Endothelial cell of hepatic sinusoid (primary cell): ENCODE data around the gene SMCHD1.

Experiments used
- in situ Hi-C: cut with HindIII; loops from 2 replicates; pipeline ENCODE4 v1.10.0; 2017; ENCODE audit warnings: low sequenced_read_pairs

The SMCHD1 gene

DNA sequence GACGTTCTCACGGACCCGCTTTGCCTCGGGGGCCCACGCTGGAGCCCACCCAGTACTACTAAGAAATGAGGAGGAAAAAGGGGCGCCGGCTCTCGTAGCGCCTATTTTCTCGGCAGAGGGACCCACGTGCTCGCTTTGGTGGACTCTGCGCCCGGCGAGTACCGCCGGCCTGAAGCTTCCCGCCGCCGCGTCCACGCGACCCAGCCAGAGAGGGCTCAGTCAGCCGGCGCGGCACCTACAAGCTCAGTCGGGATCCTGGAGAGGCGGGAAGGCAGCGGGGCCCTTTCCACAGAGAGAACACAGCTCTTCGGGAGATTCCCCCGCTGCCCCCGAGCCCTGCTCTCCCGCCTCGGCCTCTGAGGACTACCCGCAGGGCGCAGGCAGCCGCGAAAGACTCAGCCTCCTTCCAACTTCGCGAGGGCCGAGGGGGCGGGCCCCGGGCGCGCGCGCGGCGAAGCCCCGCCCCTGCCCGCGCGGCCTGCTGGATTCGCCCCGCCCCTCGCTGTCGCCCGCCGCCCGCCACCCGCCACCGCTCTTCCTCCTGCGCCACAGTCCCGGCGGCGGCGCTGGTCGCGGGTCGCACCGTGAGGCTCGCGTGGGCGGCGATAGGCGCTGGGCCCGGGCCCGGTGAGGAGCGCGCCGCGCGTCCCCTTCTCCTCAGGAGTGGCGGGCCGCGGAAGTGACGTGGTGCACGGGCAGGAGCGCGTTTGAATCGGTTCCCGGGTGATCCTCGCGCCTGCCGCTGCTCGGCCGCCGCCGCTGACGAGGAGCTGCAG is at the start of gene SMCHD1:
Gene SMCHD1 (plus strand): TSS at position 549 of the 776 bp plus-strand sequence. CDS start 350 bp downstream, outside the sequence.
- in situ Hi-C loops, result loop anchor here (5.0 kb wide), 1 partner anchor 48 kb away; no protein-coding TSS in a partner anchor

DNA sequence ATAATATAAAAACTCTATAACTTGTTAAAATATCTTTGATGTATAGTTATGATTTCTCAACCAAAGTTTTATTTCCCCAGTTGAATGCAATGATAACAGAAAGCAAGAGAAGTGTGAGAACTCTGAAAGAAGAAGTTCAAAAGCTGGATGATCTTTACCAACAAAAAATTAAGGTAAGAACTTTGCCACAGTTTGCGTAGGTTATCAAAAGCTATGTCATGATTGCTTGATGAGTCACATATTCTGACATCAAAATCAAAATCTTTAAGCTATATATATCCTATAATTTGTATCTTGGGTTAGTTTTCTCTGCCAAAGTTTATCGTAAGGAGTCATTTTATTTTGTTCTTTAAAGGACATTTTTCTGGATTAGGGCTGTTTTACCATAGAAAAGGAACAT is 49.2 kb upstream of the SMCHD1 start:
- in situ Hi-C loops, result loop anchor here (5.0 kb wide), 2 partner anchors 49 to 51 kb away; partner anchors contain the start of gene SMCHD1

DNA sequence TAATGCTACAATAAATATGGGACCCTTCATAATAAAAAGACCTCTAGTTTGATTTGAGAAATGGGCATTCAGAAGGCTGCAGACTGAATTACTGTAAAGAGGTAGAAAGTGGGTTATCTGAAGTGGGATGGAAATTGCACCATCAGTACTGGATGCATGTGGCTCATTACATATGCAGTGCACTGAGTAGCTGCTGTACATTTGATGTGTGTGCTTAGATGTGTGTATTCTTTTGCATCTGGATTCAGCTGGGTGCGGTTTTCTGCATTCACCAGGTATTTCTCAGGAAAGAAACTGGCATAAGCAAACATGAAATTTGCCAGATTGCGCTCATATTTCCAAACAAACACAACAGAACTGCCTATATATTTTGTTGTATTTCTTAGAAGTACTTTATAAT is 45.9 kb upstream of the SMCHD1 start:
- in situ Hi-C loops, result loop anchor here (5.0 kb wide), 2 partner anchors 48 to 52 kb away; partner anchors contain the start of gene SMCHD1

DNA sequence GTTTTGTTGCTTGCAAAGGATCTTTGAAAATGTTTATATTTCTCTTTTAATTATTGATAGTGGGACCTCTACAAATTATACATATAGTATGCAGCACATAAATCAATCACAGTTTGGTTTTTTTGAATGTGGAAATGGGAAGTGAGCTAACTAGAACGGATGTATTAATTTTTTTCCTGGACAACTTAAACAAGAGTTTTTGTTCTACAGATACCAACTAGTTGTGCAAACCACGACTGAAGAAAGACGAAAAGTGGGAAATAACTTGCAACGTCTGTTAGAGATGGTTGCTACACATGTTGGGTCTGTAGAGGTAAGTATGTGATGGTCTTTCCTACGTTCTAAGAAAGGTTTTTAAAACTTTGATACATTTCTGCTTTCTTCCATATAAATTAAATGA is 45.0 kb upstream of the SMCHD1 start:
- in situ Hi-C loops, result no loop called here

DNA sequence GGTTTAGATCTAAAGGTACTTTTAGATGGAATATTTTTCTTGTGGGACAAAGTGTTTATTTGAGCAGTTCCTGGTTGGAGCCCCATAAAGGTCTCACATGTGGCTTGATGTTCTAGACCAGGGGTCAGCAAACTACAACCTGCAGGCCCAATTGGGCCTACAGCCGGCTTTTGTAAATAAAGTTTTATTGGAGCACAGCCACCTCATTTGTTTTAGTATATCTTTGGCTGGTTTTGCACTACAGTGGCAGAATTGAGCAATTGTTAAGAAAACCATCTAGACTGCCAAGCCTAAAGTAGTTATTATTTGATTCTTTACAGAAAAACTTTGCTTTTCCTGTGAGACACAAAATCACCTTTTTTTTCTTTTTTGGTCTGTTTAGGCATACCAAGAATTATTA is 42.5 kb upstream of the SMCHD1 start:
- in situ Hi-C loops, result no loop called here

DNA sequence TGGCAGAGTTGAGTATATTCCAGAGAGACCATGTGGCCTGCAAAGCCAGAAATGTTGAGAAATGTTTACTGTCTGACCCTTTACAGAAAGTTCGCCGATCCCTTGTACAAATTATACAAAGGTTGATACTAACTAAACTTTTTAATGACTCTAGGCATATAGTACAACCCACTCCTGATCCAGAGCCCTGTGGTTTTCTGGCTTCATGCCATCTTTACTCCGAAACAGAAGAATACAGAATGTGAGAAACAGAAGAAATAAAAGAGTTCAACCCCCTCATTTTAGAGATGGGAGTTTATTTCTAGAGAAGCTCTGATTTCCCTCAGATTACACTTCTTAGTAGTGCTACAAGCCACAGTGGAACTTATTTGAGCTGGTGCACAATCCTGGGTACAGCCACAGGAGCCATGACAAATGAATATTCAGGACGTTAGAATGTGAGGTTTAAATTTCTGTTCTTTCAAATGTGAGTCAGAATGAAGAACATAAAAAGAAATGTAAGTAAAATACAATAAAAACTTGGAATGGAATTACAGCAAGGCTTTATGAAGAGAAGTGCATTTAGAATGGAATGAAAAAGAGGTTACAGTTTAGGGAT is 38.0 kb upstream of the SMCHD1 start:
- in situ Hi-C loops, result no loop called here

DNA sequence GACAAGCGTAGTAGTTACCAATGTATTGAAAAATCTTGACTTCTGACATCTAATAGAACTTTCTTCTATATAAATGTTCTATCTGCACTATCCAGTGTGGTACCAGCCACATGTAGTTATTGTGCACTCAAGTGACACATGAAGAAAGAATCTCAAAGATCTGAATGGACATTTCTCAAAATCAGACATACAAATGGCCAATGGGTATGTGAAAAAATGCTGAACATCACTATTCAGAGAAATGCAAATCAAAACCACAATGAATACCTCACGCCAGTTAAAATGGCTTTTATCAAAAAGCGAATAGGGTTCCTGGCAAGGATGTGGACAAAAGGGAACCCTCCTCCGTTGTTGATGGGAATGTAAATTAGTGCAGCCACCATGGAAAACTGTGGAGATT is 37.5 kb upstream of the SMCHD1 start:
- in situ Hi-C loops, result no loop called here

DNA sequence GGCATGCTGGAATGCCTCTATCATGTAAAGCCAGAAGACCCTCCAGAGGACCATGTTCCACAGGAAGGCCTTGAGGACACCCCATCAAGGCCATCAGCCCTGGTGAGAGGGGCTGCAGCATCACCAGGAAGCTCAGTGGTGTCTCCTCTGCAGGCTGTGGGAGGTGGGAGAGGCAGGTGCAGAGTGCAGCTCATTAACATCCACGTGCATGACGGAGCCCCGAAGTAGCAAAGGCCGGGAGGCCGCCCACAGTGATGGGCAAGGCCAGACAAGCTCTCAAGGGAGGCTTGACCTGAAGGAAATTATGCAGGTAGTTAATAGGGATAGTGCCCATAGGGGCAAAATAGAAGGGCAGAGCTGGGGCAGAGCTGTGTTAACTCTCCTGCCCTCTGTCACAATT is 30.3 kb upstream of the SMCHD1 start:
- in situ Hi-C loops, result no loop called here

DNA sequence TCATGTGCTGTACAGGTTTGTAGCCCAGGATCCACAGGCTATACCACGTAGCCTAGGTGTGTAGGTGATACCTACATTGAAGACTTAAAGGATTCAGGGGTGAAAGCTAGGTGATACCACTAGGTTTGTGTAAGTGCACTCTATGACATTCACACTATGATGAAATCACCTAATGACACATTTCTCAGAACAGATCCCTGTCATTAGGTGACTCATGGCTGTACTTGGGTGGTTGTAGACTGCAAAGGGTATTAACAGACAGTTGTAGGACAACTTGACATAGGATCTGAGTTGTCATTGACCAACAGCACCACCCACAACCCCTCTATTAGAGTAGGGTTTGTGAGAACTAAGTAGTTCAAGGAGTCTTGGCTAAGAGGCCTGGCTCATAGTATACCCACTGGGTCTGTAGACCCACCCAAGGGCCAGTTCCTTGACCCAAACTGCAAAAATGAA is 27.7 kb upstream of the SMCHD1 start:
- in situ Hi-C loops, result no loop called here

DNA sequence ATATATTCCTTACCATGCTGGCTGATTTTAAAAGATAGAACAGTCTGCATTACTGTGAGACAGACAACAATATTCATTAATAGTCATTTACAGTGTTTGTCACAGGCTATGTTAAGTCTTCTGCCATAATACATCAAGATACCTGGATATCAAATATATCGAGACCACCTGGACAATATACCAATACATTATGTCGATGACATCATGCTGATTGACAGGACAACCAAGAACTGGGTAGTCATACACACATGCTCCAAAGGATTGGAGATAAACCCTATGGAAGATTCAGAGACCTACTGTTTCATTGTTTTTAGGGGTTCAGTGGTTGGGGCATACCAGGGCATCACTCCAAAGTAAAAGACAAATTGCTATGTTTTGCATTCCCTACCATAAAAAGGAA is 26.5 kb upstream of the SMCHD1 start:
- in situ Hi-C loops, result no loop called here

DNA sequence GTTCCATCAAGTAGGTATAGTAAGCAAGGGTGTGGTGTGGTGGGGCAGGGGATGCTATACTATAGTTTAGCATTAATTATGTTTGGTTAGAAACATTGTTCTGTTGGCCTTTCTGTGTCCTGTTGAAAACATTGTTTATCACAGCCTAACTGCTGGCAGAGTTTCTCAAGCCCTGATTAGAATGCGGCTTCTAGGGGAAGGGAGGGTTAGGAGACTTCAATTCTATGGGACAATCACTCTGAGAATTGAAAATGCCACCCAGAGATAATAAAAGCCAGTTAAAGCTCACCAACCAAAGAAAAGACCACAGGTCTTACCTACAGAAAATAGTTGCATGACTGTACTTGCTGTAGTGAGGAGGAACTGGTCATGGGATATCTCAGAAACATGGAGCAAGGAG is 19.9 kb upstream of the SMCHD1 start:
- in situ Hi-C loops, result no loop called here

DNA sequence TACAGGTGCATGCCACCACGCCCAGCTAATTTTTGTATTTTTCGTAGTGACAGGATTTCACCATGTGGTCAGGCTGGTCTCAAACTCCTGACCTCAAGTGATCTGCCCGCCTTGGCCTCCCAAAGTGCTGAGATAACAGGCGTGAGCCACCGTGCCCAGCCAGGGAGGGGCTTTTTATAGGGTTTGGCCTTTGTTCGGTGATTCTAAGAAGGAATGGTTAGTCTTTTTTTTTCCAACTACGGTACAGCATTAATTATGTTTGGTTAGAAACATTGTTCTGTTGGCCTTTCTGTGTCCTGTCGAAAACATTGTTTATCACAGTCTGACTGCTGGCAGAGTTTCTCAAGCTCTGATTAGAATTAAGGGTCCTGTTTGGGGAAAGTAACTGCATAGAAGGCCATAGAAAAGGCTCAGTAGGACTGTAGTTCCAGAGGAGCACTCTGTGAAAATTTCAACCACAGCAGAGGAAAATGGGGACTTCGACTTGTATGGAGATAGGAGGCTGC is 19.3 kb upstream of the SMCHD1 start:
- in situ Hi-C loops, result no loop called here

DNA sequence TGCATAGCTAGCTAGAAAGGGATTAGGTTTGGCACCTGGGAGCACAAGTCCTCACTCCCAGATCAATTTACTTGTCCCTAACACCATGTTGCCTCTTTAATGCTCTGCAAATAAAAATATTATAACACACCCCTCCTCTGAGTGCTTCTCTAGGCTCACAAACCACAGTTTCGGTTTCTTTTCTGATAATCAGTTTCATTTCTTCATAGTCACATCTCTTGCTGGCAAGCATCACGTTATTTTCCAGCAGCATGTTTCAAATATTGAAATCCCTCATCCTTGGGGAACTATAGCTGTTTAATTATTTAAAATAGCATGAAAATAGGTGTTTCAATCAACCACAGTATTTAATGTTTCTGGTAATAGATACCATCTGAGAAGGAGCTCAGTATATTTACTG is 13.9 kb upstream of the SMCHD1 start:
- in situ Hi-C loops, result no loop called here

DNA sequence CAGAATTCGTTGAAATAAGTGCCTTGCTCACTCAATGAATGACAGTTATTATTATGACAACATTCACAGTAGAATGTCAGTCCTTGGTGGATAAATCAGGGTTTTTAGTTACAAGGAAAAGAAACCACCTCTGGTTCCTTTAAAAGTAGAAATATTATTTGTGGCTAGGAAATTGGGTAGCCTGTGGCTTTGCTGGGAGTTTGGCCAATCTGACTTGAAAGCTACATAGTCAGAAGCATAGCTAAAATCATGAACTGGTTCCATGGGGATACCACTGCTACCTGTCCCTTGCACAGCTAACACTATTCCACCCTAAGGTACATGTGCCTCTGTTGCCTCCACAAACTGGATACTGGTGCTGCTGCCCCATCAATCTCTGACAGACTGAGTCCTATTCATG is 12.8 kb upstream of the SMCHD1 start:
- in situ Hi-C loops, result no loop called here

DNA sequence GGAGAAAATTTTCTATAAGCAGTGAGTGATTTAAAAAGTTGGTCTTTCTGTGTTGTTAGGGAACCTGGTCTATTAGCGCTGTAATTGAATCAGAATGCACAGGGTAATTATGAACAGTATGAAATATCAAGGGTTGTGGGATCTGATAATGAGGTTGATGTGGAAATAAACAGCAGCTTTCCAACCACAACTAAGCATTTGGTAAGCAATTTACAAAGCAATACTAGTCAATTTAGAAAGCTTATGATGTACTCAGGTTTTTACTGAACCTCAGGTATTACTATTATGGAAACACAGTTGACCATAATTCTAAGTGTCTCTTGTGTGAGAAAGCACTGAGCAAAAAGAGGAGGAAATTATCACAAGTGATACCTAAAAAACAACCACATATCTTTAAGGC is 11.0 kb upstream of the SMCHD1 start:
- in situ Hi-C loops, result no loop called here

DNA sequence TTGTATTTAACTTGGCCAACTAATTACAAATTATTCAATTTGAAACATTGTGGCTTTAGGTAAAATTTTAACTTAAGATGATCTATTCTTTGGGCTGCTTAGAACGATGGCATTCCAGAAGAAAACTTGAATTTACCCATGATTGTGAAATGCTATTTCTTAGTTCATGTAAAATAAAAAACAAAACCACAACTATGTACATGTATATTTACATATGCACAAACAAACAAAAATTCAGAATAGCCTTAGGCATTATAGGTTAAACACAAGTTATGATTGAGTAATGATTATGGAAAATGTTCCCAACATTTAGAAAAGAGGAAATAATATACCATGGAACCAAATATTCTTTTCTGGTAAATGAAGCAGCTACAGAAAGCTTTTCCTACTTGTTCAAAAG is 3.5 kb upstream of the SMCHD1 start:
- in situ Hi-C loops, result no loop called here

DNA sequence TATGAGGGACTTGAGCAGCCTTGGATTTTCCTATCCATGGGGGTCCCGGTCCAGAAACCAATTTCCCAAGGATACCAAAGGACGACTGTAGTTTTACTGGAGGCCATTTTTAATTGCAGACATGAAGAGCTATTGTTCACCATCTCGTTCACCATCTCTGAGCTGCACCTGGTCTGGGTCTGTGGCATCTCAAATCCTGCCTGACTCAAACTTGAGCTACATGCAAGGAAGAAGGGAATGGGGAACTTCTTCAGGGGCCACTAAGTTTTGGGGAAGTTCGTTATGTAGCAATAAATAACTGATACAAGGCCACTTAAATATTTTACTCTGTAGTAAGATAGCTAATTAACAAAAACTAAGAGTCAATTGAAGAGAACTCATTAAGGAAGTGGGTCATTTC is 2.1 kb upstream of the SMCHD1 start:
- in situ Hi-C loops, result no loop called here

DNA sequence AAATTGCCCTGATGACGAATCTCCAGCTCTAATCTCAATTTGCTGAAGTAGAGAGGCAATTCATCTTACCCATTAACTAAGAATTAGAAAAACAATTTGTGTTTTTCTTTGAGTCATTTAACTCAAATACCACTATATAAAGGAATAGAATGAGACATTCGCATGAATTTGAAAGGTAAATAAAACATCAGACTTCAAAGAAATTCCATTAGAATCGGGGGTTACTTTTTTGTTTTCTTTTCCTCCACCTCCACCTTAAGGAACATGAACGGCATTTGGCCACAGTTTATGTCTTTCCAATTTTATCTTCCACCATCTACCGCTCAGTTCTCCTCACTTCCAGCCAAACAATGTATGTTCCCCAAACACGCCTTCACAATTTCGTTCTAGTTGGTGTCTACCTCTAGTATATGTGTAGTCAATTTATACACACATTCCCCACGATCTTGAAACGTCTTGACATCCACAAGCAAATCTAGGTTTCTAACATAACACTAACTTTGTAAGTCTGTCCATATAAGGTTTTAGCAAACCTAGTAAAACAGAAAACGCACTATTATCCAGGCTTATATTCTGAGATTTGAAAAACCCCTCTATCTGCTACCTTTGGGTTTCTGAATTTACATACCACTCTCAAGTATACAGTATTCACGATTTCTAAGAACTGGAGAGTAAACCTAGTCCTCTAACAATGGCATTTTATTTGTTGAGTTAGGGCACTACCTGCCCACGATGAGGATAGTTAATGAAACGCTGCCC is 1.2 kb upstream of the SMCHD1 start:
- in situ Hi-C loops, result no loop called here

DNA sequence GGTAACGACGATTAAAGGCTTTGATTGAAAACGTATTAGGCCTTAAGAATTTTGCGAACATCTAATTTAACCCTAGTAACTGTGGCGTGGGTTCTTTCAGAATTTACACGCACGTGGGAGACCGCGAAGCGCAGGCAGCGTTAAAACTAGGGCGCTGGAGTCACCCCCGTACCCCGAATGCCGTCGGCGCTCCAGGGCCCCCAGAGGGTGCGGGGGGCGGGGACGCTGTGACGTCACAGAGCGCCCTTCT is 673 bp upstream of the SMCHD1 start:
- in situ Hi-C loops, result loop anchor here (5.0 kb wide), 1 partner anchor 48 kb away; no protein-coding TSS in a partner anchor

DNA sequence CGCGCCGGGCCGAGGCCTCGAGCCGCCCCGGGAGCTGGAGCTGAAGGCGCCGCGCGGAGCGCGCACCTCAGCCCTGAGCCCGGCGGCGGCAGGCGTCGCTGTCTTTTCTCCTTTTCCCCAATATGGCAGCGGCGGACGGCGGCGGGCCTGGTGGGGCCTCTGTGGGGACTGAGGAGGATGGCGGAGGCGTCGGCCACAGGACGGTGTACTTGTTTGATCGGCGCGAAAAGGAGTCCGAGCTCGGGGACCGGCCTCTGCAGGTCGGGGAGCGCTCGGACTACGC is 369 bp downstream of the SMCHD1 start:
- in situ Hi-C loops, result loop anchor here (5.0 kb wide), 1 partner anchor 49 kb away; no protein-coding TSS in a partner anchor

DNA sequence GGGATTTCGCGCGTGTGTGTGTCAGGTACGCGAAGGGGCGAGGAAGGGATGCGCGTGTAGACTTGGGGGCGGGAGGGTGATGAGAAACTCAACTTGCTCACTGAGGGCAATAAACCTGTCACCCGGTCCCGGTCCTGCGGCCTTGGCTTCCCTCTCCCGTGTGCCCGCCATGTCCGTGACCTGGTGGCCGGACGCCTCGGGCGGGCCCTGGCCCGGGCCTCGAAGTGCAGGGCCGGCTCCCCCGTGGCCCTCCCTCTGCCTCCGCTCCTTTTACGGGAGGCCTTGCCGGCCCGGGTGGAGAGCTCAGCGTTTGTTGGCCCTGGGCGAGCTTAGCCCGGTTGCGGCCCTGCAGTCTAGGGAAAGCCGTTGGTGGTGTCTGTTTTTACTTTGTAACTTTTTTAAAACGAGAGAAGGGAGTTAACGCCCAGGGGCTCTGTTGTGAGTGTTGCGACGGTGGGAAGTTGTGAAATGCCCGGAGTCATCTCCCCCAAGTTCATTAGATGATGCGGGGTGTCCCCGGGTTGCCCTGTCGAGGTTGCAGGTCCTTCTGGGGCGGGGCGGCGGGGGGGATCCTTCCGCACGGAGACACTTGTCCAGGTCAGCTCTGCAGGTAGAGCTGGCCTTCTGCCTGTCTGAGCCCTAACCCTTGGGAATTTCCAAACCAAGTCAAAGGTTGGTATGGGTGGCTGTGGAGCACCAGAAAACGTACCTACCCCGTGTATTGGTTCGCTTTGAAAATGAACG is 883 bp downstream of the SMCHD1 start:
- in situ Hi-C loops, result loop anchor here (5.0 kb wide), 1 partner anchor 49 kb away; no protein-coding TSS in a partner anchor
